OCI-M2 (cell line): ENCODE measurements around the gene PLEKHG7.

Source experiments
- DNase-seq: peaks from one replicate; lab custom pipeline; 2025; ENCODE audit not compliant: unreplicated experiment; lab: John Stamatoyannopoulos, UW

The PLEKHG7 gene

DNA sequence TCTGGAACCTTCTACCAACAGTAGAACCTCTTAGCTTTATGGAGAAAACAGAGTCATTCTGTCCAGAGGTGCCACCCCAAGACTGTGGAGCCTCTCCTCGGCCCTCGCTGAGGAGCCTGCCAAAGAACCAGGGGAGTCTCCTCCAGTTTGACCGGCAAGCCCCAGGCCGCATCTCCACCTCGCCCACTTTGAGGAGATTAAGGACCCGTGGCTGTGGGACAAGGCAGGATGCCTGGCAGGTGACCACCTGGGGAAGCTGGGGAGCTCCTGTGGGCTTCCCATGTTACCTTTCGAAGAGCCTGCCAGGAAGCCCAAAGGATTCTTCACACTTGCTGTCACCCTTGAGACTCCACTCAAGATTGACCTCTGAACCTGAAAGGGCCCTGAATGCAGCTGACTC lies 3.8 kb downstream of the PLEKHG7 start:
- DNase-seq: no peak

DNA sequence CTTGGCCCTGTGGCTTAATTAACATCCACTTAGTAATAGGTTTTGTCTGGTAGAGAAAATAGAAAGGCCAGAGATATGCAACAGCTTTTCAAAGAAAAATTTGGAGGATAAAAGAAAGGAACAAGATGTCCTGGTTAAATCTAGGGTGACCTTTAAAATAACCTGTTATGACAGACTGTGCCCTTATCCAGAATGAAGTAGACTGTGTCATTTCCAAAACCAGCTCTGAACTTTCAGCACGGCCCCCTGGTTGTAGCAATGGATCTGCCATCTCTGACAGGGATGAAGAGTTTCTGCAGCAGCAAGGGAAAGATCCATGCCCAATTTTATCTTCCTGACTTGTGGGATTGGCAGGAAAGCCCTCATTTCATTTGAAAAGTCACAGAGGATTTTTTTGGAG lies 5.1 kb downstream of the PLEKHG7 start:
- DNase-seq: no peak

GRCh38 chr12:92715625-92716024 lies 12.8 kb downstream of the PLEKHG7 start:
- no peak for DNase-seq

DNA sequence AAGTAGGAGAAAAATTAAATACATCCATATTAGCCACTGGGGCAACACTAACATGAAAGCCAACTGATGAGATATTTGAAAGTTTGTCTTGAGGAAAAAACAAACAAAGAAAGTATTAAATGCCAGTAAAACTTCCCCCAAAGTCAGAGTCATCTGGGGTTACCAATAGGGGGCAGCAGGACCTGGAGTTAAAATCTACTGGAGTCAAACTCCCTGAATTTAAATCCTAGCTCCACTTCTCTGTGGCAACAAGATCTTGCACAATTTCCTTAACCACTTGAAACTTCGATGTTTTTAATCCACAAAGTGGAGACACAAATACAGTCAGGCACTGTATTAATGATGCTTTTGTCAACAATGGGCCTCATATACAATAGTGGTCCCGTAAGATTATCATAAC lies 14.4 kb downstream of the PLEKHG7 start:
- no peak for DNase-seq

DNA sequence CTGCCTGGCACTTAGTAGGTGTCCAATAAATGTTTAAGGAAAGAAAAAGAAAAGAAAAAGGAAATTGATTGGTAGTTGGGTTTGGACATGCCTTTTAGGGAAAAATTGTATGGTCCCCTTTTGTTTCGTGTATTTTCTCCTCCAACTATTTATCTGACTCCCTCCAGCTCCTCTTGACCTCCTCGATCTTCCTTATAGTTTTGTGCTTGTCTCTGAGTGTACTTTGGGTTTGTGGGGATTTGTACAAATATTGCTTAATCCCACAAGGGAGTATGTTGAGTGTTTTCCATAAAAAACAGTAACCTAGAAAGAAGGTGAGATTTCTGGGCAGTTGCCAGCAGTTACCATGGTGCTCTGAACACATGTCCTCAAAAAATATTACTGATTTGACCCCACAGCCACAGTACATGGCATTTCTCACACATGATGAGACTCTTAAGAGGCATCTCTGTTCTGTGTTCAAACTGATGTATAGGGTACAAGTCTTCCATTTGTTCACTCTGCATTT lies 15.7 kb downstream of the PLEKHG7 start:
- DNase-seq: no peak

DNA sequence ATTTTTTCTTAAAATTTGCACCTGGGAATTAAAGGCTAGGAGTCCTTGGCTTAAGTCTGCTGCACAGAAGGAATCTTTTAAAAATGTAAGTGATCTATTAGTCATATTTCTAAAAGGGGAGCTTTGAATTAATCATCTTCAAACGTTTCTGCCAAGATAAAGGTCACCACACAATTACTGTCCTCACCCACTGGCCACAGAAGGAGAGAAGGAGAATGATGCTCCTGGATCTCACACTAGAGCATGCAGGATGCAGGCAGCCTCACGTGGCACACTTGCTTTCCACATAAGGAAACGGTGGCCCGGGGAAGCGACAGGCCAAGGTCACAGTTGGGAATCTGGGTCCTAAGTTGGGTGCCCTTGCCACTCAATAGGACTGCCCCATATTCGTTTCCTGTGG lies 16.9 kb downstream of the PLEKHG7 start:
- no peak for DNase-seq

GRCh38 chr12:92721130-92721529 lies 18.3 kb downstream of the PLEKHG7 start:
- DNase-seq: no peak

DNA sequence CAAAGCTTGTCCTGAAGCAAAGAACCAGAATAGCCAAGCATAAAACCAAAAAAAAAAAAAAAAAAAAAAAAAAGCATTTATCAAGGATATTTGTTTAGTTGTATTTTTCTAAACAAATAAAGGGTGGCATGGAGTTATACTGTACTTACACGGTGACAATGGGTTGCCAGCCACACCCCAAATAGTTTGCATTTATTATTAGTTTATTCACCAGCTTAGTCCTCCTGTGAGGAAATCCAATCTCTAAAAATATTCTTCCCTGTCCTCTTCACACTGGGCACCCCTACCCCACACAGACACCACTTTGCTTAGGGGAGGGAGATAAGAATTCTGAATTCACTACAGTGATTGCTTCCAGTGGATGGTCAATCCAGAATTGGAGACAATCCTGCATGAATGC lies 18.9 kb downstream of the PLEKHG7 start:
- DNase-seq: no peak

DNA sequence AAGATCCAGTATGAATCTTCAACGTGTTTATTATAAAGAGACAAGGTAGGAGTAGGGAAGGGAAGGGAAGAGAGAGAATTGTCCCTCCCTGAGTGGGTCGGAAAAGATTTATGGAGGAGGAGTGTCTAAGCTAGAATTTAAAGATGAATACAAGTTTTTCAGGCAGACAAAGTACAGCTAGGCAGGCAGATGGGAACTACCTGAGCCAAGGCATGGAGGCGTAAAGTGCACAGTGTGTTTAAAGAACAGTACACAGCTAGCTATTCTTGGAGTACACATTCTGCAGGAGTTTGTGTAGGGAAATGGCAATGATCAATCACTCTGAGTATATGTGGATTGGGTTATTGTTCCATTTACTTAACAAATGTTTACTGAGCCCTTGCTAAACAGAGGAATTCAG lies 20.1 kb downstream of the PLEKHG7 start:
- no peak for DNase-seq

DNA sequence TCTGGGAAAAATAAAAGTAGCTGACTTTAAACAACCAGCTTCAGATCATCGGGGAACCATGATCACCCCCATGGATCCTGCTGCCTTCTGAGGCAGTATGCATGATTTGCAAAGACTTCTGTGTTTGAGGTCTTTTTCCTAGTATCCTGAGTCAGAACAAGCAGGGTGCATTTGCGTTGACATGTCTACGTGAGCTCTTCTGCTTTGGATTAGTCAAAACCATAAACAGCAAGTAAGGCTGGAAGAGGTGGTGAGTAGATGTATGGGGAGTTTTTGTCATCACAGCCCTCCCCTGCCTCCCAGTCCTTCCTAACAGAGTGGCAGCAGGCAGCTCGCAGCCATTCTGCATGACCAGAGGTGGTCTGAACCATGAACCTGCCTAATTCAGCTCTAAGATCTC lies 24.1 kb downstream of the PLEKHG7 start:
- no peak for DNase-seq

DNA sequence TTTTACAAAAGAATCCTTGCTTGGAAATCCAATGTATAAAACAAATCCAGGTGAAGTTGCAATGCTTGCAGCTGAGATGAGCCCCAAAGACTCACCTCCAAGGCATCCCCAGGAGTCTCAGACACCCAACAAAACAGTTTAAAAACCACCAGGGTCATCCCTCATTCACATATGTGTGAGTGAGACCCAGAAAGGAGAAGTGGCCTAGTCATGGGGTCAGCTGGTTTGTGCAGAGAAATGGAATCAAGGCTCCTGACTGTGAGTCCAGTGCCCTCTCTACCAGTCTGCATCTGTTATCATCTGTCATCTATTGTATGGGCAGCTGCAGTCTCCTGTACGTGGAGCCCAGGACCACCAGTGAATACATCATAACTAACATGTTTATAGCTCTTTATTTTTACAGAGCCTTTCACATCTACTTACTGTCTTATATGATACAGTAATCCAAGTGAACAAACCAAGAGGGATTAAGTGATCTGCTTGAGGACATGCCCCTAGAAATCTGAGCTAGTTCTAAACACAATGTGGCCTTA lies 27.1 kb downstream of the PLEKHG7 start:
- no peak for DNase-seq

DNA sequence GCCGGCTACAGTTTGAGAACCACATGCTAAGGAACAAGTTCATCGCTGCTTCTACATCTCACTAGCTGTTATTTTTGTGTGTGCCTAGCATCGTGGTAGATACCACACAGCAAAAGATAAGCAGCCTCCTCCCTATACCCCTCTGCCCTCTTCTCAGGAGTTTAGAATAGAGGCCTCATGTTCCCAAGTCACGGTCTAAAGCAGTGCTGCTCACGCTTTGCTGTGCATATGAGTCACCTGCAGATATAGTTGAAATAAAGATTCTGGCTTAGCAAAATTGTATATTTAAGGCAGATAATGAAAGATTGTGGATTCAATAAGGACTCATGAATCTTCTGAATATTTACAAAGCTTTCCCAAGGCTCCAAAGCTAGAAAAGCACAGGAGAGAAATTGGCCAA lies 28.0 kb downstream of the PLEKHG7 start:
- no peak for DNase-seq

- no peak for DNase-seq
Observed at GRCh38 chr12:92732216-92732615, 29.4 kb downstream of the PLEKHG7 start.

- no peak for DNase-seq
Observed at GRCh38 chr12:92732716-92733115, 29.9 kb downstream of the PLEKHG7 start.

DNA sequence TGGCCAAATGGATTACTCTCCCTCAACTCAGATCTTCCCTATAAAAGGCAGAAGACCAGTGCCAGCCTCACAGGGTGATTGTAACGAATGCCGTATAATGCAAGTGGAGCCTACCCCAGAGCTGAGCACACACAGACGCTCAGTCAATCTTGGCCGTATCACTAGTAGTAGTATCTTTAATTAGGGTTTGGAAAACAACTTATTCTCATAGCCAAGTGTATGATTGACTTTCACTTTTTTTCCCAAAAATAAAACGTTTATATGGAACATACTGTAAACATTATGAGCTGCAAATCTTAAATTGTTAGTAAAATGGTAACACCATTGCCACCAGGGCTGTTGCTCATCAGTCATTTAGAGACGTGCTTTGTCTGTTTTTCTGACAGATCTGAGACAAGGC lies 30.4 kb downstream of the PLEKHG7 start:
- DNase-seq: no peak

DNA sequence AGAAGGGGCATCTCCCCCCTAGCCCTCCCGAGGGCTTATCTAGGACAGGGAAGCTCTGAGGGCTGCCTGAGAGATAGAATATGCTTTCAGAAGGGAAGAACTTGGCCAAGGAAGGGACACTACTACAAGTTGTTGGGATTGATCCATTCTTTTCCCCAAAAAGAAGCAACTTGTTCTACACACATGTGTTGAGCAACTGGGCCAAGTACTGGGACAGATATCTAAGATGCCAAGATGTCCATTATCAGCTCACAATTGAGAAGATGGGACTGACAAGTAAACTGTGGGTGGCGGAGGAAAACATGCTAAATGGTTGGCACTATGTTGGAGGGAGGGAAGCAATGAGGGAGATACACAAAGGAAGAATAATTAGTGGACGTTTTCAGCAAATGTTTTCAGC lies 30.9 kb downstream of the PLEKHG7 start:
- DNase-seq: no peak

DNA sequence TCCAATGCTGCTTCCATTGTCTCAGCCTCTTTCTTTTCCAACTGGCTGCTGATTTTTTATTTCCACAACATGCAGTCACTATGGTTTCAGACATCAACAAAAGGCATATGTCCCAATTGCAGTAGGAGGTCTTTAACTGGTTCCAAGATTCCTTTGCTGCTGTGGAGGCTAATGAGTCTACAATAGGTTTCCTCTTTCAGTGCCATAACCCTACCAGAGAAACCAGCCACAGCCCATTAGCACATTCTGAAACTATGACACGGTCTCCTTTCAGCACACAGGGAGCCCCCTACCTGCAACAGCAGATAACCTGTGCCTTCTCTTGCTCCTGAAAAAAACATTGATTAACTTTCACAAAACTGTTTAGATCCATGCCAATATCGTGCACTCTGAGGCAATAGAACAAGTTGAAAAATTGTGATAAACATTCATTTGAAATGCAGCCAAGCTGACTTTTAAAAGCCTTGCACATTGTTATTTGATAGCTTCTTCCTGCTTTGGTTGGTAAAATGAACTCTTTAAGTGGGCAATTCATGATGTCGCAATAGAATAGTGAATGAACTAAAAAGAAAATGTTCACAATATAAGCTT lies 32.4 kb downstream of the PLEKHG7 start:
- DNase-seq: no peak

- no peak for DNase-seq
Observed at GRCh38 chr12:92736605-92737004, 33.8 kb downstream of the PLEKHG7 start.

GRCh38 chr12:92737855-92738850 lies 35.4 kb downstream of the PLEKHG7 start:
- no peak for DNase-seq

DNA sequence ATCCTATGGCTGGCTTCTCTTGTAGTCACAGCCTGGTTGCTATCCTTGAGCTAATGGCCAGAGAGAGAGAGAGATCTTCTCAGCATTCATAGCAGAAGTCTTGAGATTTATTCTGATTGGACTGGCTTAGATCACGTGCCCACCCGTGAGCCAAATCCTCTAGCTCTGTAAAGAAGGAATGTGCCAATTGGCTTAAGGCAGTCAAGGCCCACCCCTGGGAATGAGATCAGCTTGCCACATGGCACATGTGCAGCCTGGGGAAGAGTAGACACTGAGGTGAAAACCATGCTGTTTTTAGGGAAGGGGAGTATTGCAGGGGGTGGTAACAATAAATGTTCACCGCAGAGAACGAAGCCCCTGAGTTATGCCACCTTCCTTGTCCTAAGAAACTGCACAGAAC lies 36.3 kb downstream of the PLEKHG7 start:
- DNase-seq: no peak

DNA sequence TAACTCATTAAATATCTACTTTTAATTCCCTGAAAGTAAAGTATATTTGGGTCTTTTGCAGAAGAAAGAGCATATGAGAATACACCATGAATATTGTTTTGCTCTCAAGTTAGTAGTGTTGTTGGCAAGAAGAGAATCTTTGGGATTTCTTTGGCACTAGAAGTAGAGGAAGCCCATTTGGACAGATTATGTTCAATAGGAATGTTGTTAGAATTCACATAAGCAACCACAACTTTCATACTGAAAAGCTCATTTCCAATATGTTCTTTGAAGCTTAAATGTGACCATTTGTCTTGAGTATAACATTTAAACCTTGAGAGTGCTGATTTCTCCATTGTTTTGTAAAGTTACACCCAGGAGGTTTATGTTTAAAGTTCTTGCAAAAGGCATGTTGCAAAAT lies 37.6 kb downstream of the PLEKHG7 start:
- no peak for DNase-seq

DNA sequence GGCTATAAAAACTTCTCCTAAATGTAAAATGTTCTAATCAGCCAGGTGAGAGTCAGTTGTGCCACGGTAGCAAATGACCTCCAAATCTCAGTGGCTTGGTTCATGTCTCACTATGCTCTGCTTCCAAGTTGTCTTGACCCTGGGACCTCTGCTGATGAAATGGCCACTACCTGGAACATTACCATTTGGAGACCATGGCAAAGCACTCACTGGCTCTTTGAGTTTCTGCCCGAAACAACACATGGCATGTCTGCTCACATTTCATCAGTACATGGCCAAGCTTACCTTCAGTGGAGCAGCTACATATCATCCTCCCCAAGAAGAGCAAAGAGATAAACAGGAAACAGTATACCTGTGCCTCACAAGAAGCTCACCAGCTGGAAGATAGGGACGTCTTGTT lies 40.2 kb downstream of the PLEKHG7 start:
- DNase-seq: no peak
